ENCODE data around the gene SLC35C1.

DNA sequence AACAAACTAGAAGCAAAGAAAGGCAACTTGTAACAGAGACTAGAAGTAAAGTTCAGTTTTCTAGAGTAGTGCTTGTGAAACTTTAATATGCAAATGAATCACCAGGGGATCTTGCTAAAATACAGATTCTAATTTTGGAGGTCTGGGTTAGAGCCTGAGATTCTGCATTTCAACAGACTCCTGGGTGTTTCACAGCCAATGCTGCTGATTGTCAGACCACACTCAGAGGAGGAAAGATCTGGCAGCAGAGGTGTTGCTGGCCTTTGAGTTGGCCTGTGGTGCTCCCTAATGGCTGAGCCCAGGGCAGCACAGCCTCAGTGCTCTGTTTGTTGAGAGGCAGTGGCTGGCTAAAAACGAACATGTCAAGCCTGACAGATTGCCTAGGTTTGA lies 47.8 kb downstream of the SLC35C1 start:
- no peak for TF ChIP-seq POLR2A (IDR thresholded peaks at IDR 0.05)
- TF ChIP-seq, protein P1, sequence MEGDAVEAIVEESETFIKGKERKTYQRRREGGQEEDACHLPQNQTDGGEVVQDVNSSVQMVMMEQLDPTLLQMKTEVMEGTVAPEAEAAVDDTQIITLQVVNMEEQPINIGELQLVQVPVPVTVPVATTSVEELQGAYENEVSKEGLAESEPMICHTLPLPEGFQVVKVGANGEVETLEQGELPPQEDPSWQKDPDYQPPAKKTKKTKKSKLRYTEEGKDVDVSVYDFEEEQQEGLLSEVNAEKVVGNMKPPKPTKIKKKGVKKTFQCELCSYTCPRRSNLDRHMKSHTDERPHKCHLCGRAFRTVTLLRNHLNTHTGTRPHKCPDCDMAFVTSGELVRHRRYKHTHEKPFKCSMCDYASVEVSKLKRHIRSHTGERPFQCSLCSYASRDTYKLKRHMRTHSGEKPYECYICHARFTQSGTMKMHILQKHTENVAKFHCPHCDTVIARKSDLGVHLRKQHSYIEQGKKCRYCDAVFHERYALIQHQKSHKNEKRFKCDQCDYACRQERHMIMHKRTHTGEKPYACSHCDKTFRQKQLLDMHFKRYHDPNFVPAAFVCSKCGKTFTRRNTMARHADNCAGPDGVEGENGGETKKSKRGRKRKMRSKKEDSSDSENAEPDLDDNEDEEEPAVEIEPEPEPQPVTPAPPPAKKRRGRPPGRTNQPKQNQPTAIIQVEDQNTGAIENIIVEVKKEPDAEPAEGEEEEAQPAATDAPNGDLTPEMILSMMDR (IDR thresholded peaks at IDR 0.05) = no peak
- TF ChIP-seq POLR2AphosphoS5 (IDR thresholded peaks at IDR 0.05) = no peak
